NCI-H2227 treated with DMSO at 0.1 percent for 48 hours (cell line): ENCODE data around the gene TMEM178A.
"Not testable (repeated sequence)": the region's sequence is repeated elsewhere in the genome, so short reads cannot be mapped to it uniquely, and the experiment has no call there.

Experiments
- DNase-seq: peaks from one replicate; lab custom pipeline; 2025; lab: John Stamatoyannopoulos, UW

TMEM178A gene

DNA sequence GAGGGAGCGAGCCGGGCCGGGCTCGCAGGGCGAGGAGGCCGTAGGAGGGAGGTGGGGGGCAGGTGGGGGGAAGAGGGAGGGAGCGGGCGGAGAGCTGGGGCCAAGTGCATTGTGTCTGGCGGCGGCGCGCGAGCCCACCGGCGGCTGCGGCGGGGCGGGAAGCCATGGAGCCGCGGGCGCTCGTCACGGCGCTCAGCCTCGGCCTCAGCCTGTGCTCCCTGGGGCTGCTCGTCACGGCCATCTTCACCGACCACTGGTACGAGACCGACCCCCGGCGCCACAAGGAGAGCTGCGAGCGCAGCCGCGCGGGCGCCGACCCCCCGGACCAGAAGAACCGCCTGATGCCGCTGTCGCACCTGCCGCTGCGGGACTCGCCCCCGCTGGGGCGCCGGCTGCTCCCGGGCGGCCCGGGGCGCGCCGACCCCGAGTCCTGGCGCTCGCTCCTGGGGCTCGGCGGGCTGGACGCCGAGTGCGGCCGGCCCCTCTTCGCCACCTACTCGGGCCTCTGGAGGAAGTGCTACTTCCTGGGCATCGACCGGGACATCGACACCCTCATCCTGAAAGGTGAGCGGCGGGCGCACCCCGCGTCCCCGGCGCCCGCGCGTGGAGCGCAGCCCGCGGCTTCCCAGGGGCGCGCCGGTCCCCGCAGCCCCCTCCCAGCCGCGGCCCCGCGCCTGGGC lies at the start of gene TMEM178A:
TSS of gene TMEM178A (plus strand) at position 107 of the 680 bp plus-strand sequence. CDS start at position 165, 58 bp downstream.
- no peak for DNase-seq

- DNase-seq: no peak
Observed at GRCh38 chr2:39618236-39618635, 47.5 kb upstream of the TMEM178A start.

DNA sequence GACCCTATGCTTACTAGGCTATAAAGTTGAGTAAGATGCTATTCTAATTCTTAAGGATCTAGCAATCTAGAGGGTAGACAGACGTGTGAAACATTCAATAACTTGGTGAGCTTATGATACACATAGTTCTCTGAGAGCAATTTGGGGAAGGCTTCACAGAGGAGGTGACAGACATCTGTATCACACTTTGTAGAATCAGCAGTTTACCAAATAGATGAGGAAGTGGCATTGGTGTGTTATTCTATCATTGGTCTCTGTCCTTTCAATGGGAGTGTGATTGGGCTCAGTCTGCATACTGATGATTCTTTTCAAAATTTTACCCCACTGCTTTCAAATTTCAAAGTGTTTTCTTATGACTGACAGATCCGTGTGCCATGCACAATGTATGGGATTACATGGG lies 47.0 kb upstream of the TMEM178A start:
- DNase-seq: no peak

DNA sequence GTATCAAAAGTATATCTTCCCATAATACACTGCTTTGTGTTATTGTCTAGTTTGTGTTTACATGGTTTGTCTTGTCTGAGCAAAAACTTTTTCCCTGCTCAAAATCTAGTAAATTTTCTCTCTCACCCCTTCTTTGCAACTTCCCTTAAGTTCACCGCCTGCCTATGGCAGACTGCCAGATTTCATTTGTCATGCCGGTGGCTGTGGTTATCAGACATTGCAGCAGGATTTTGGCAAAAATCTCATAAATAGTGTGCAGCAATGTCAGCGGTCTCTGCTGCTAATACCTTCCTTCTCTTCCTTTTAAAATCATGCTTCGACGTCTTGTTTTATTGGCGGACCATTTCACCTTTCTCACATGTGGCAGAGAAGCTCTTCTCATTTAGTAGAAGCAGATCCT lies 45.6 kb upstream of the TMEM178A start:
- no peak for DNase-seq

DNA sequence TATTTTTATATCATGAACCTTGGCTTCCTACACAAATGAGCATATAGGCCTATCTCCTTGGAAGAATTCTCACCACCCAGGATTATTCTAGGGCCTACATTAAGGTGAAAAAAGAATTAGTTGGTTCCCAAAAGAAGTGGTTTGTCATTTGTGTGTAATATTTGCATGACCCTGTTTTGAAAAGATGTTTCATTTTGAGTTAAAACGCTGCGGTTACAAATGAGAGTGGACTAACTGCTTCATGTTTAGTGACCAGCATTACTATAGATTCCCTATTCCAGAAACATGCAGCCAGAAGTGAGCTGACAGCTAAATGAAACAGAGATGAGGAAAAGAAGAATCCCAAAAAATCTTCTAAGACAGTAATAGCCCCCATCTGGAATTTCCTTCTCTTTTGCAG lies 44.1 kb upstream of the TMEM178A start:
- no peak for DNase-seq

- no peak for DNase-seq
Observed at GRCh38 chr2:39622860-39623259, 42.9 kb upstream of the TMEM178A start.

DNA sequence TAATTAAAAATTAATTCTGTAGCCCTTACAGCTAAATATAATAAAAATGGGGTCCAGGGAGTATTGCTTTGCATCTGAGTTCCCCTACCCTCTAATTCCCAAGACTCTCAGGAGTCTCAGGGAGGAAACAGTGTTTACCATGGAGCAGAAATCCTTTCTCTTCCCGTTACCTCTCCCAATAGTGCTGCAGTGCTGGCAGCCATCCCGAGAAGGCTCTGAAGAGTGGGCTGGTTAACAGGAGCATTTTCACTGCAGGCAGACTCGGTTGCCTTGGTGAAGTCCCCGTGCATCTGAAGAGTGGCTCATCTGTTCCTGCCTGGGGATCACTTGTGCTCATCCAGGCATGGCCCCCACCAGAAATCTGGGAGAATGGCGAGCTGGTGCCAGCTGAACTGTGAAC lies 41.8 kb upstream of the TMEM178A start:
- DNase-seq: no peak

- DNase-seq: no peak
Observed at GRCh38 chr2:39625193-39625926, 40.4 kb upstream of the TMEM178A start.

DNA sequence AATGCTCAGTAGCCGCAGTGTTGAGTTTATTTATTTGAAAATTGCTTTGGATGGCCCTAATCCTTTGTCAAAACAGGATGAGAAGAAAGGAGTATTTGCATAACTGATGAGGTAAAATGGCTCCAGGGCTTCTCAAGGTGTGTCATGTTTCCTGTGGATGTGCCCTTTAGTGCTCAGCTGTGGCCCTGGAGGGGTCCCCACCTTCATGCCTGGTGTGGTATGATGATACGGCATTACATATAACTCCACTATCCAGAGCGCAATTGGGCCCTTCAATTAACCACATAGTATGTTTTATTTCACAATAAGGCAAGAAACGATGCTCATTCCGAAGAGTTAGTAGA lies 39.8 kb upstream of the TMEM178A start:
- DNase-seq: no peak

DNA sequence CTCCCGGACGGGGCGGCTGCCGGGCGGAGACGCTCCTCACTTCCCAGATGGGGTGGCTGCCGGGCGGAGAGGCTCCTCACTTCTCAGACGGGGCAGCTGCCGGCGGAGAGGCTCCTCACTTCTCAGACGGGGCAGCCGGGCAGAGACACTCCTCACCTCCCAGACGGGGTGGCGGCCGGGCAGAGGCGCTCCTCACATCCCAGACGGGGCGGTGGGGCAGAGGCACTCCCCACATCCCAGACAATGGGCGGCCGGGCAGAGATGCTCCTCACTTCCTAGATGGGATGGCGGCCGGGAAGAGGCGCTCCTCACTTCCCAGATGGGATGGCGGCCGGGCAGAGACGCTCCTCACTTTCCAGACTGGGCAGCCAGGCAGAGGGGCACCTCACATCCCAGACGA lies 37.4 kb upstream of the TMEM178A start:
- DNase-seq: not testable (repeated sequence)

- no peak for DNase-seq
Observed at GRCh38 chr2:39629646-39630045, 36.1 kb upstream of the TMEM178A start.

GRCh38 chr2:39631256-39631655 lies 34.5 kb upstream of the TMEM178A start:
- DNase-seq: no peak

- DNase-seq: no peak
Observed at GRCh38 chr2:39631718-39632117, 34.0 kb upstream of the TMEM178A start.

DNA sequence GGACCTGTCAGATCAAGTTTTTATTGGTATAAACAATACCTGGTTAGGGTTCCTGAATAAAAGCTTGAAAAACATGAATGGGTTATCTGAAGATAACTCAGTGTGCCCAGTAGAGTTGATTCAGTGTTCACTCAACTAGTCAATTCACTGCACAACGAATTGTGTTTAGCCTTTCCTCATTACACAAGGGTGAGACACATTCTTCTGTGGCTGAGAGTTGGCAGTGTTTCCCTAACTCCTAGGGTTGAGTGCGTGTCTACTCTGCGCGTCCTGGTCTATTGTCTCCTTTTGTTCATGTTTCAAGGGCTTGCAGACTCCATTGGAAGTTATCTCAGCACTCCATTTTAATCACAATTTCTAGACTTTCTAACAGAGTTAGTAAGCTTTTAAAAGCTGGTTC lies 32.8 kb upstream of the TMEM178A start:
- DNase-seq: no peak

DNA sequence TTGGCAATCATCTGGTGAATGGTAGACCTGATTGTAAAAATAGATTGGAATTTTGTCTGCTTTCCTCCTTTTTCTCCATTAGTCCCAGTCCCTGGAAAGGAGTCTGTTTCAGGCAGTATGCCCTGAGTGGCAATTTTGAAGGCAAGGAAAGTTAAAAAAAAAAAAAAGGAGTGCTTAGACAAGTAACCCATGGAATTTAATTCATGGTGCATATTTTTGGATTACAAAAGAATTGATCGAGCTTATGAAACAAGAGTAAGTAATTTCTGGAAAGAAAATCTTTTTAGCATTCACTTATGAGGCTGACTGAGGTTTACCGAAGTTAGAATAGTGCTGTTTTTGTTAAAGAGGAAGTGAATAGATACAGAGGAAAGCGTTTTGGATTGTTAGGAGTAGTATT lies 29.4 kb upstream of the TMEM178A start:
- no peak for DNase-seq

GRCh38 chr2:39638581-39638980 lies 27.1 kb upstream of the TMEM178A start:
- DNase-seq: no peak

GRCh38 chr2:39640107-39640506 lies 25.6 kb upstream of the TMEM178A start:
- no peak for DNase-seq

- DNase-seq: no peak
Observed at GRCh38 chr2:39640681-39641080, 25.0 kb upstream of the TMEM178A start.

- no peak for DNase-seq
Observed at GRCh38 chr2:39641635-39642034, 24.1 kb upstream of the TMEM178A start.

- DNase-seq: no peak
Observed at GRCh38 chr2:39642051-39642718, 23.5 kb upstream of the TMEM178A start.

GRCh38 chr2:39645826-39646225 lies 19.9 kb upstream of the TMEM178A start:
- DNase-seq: no peak

- DNase-seq: no peak
Observed at GRCh38 chr2:39646267-39646666, 19.4 kb upstream of the TMEM178A start.

GRCh38 chr2:39647104-39647765 lies 18.5 kb upstream of the TMEM178A start:
- no peak for DNase-seq
